Endothelial cell of umbilical vein (primary cell): ENCODE data around the gene TXNRD2. TPM values are rescaled to one million over a fixed set of nuclear protein-coding genes. Genes with fewer than 3 reads are reported as not detected.

Source experiments
- BruUV-seq: library from RNA; stranded (reverse); fragments of 400-500 nt; replicated peaks from 2 replicates; lab custom pipeline; 2021; lab: Mats Ljungman, UMichigan
- CTCF ChIA-PET: fragments of 300-600, 350-600 bp; sonication (Branson Sonifier 250); formaldehyde crosslinking; loops from one replicate; lab custom pipeline; 2021; ENCODE audit warnings: antibody characterized with exemption, inconsistent platforms; lab: Charles Lee
- POLR2A ChIA-PET: fragments of 300-600, 350-600 bp; sonication (Branson Sonifier 250); formaldehyde crosslinking; loops from one replicate; lab custom pipeline; 2021; ENCODE audit warnings: antibody characterized with exemption, inconsistent platforms; lab: Charles Lee
- DNase-seq: peaks from one replicate; pipeline ENCODE4 v3.0.0-alpha.2; 2011; ENCODE audit warnings: low read depth, low spot score
- FAIRE-seq: peaks from 2 replicates; lab custom pipeline; 2011; peaks lifted over from hg19 to GRCh38; lab: Jason Lieb, UNC
- H2AFZ ChIP-seq: 2 replicates; pipeline ENCODE4 v1.6.0; 2012; ENCODE audit warnings: low read depth, low read length, control low read depth, inconsistent platforms
- H3K27ac ChIP-seq: 2 replicates; pipeline ENCODE4 v1.5.1; 2011; ENCODE audit warnings: low read depth, mild to moderate bottlenecking, control low read depth, low read length, moderate library complexity; ENCODE audit not compliant: insufficient read depth
- H3K27me3 ChIP-seq, 2 experiments: 2 replicates each; pipeline versions ENCODE4 v1.6.0 to v1.6.1; 2011; ENCODE audit warnings: low read length in 2 of 2, mixed read lengths in 1 of 2; ENCODE audit not compliant: control insufficient read depth in 2 of 2, insufficient read depth in 2 of 2
- H3K36me3 ChIP-seq, 2 experiments: 2 replicates in 1 of 2; 3 replicates in 1 of 2; pipeline ENCODE4 v1.5.1; 2011; ENCODE audit warnings: low read length in 2 of 2, mild to moderate bottlenecking in 1 of 2, moderate library complexity in 1 of 2; ENCODE audit not compliant: control insufficient read depth in 2 of 2, insufficient read depth in 2 of 2; ENCODE audit errors: extremely low read depth in 1 of 2
- H3K4me1 ChIP-seq: 3 replicates; pipeline ENCODE4 v1.5.1; 2011; ENCODE audit warnings: mild to moderate bottlenecking, low read length; ENCODE audit not compliant: control insufficient read depth, insufficient read depth; ENCODE audit errors: extremely low read depth
- H3K4me2 ChIP-seq: 2 replicates; pipeline ENCODE4 v1.6.1; 2011; ENCODE audit warnings: low read length, control low read depth, mixed read lengths; ENCODE audit not compliant: insufficient read depth
- H3K4me3 ChIP-seq, 3 experiments: fragments of 200-600 bp in 1 of 3; sonication (generic), shearing (Covaris generic) in 1 of 3; replicated peaks in 1 of 3; 2 replicates each; pipeline ENCODE4 v1.5.1; 2011 to 2016; ENCODE audit warnings: control low read depth in 3 of 3, low read length in 3 of 3, mild to moderate bottlenecking in 2 of 3, inconsistent platforms in 1 of 3, low read depth in 1 of 3, moderate library complexity in 1 of 3; ENCODE audit not compliant: insufficient read depth in 1 of 3
- H3K79me2 ChIP-seq: 2 replicates; pipeline ENCODE4 v1.6.0; 2012; ENCODE audit warnings: low read length, inconsistent platforms; ENCODE audit not compliant: control insufficient read depth, insufficient read depth
- H3K9ac ChIP-seq: replicated peaks from 2 replicates; pipeline ENCODE3; 2011; ENCODE audit warnings: low read length, control low read depth; ENCODE audit not compliant: insufficient read depth; ENCODE audit errors: extremely low read depth
- H3K9me1 ChIP-seq: replicated peaks from 3 replicates; pipeline ENCODE4 v1.6.0; 2011; ENCODE audit warnings: mild to moderate bottlenecking, low read length; ENCODE audit not compliant: control insufficient read depth, insufficient read depth; ENCODE audit errors: extremely low read depth
- H3K9me3 ChIP-seq: replicated peaks from 2 replicates; pipeline ENCODE4 v1.5.1; 2012; ENCODE audit warnings: low read length, inconsistent platforms; ENCODE audit not compliant: control insufficient read depth, insufficient read depth
- H4K20me1 ChIP-seq: replicated peaks from 2 replicates; pipeline ENCODE3; 2011; ENCODE audit warnings: mild to moderate bottlenecking, low read length; ENCODE audit not compliant: control insufficient read depth, insufficient read depth; ENCODE audit errors: extremely low read depth
- EZH2 ChIP-seq: IDR thresholded peaks from 2 replicates; pipeline ENCODE4 v1.6.1; 2012; ENCODE audit warnings: borderline replicate concordance, low read depth, mild to moderate bottlenecking, moderate library complexity, low read length, inconsistent platforms; ENCODE audit not compliant: severe bottlenecking
- FOS ChIP-seq: IDR thresholded peaks from 2 replicates; pipeline ENCODE4 v1.6.1; 2011; ENCODE audit warnings: mild to moderate bottlenecking, low read length, moderate library complexity, borderline replicate concordance; ENCODE audit not compliant: insufficient read depth
- GATA2 ChIP-seq: IDR thresholded peaks from 2 replicates; pipeline ENCODE4 v1.7.0; 2011; ENCODE audit warnings: low read depth, mild to moderate bottlenecking, moderate library complexity, mixed read lengths, low read length; ENCODE audit not compliant: insufficient read length, insufficient read depth
- JUN ChIP-seq: IDR thresholded peaks from 2 replicates; pipeline ENCODE4 v1.6.1; 2011; ENCODE audit warnings: borderline replicate concordance, low read depth; ENCODE audit not compliant: insufficient read length, insufficient read depth
- POLR2A ChIP-seq: IDR thresholded peaks from 2 replicates; pipeline ENCODE4 v1.6.1; 2012; ENCODE audit warnings: low read depth, mild to moderate bottlenecking, control low read depth, low read length
- dilution Hi-C: fragments of 300-500 bp; cut with MboI; formaldehyde crosslinking; loops from one replicate; pipeline ENCODE4 v1.15.0; 2019; ENCODE audit warnings: low sequenced_read_pairs; ENCODE audit not compliant: extremely low pct_ligation_motif_present
- intact Hi-C: fragments of 100-400 bp; cut with micrococcal nuclease; formaldehyde crosslinking; loops from one replicate; pipeline ENCODE4 v1.10.0; 2022
- polyA plus RNA-seq, 4 experiments: library from polyadenylated mRNA; depleted of rRNA in 3 of 4; stranded (reverse) in 3 of 4; unstranded in 1 of 4; fragments of >200 nt; gene quantifications; 2 replicates each; pipeline versions ENCODE4 v1.2.1 to v1.2.3, GENCODE V29; 2011 to 2012; ENCODE audit warnings: missing spikeins in 1 of 4
- total RNA-seq: library from RNA; stranded (reverse); gene quantifications from 2 replicates; pipeline ENCODE4 v1.2.3, GENCODE V29; 2021
- TF ChIP-seq, protein P1 (sequence below), 2 donors: IDR thresholded peaks; 1 replicate in 1 of 2; 2 replicates in 1 of 2; pipeline ENCODE4 v1.5.1; 2011; ENCODE audit warnings: low read length in 2 of 2, mild to moderate bottlenecking in 2 of 2, moderate library complexity in 2 of 2, control low read depth in 1 of 2, inconsistent platforms in 1 of 2, low read depth in 1 of 2; ENCODE audit not compliant: insufficient read depth in 1 of 2; ENCODE audit errors: extremely low read depth in 1 of 2

Gene TXNRD2
- total and polyA plus RNA-seq, 2 donors (not counting 3 experiments of a cell fraction or from before 2014, with no cell fraction given) = 211 to 440 TPM

DNA sequence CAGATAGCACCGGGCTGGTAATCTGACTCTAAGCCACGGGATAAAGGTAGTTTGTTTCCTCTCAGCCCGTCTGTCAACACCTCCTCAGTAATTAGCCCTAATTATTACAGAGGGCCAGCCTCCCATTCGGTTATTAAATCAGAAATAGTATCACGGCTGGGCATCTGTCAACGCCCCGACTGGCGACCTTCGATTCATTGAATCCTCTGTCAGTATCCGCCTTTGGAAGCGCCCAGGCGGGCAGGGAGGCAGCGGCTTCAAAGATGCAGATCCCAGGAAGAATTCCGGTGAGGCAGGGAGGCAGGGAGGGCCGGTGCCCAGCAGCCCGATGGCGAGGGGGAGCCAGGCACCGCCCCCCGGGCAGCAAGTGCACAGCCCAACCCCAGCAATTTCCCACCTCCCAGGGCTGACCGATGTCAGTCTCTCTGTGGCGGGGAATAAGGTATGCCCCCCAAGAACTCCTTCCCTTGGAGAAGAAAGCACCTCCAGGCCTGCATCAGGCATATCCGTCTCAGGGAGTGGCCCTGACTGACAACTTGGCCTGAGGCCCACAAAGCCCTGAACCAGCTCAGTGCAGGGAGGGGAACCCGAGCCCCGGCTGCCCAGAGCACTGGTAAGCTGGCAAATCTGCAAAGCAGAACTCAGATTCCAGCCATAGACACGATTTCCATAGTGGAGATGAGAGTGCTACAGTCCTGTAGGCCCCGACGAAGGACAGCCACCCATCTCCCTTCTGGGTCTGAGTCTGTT lies 98.3 kb downstream of the TXNRD2 start:
- H3K9me3 ChIP-seq = no peaks in the 10 kb centered on the region
- H3K36me3 ChIP-seq = no peaks in the 10 kb centered on the region
- TF ChIP-seq, protein P1, sequence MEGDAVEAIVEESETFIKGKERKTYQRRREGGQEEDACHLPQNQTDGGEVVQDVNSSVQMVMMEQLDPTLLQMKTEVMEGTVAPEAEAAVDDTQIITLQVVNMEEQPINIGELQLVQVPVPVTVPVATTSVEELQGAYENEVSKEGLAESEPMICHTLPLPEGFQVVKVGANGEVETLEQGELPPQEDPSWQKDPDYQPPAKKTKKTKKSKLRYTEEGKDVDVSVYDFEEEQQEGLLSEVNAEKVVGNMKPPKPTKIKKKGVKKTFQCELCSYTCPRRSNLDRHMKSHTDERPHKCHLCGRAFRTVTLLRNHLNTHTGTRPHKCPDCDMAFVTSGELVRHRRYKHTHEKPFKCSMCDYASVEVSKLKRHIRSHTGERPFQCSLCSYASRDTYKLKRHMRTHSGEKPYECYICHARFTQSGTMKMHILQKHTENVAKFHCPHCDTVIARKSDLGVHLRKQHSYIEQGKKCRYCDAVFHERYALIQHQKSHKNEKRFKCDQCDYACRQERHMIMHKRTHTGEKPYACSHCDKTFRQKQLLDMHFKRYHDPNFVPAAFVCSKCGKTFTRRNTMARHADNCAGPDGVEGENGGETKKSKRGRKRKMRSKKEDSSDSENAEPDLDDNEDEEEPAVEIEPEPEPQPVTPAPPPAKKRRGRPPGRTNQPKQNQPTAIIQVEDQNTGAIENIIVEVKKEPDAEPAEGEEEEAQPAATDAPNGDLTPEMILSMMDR (IDR thresholded peaks at IDR 0.05; ENCODE audit: extremely low read depth in 1 of 2, insufficient read depth in 1 of 2, low read depth in 1 of 2, low read length in 2 of 2) = no peak
- TF ChIP-seq FOS (no peak), EZH2 (no peak), POLR2A (no peak), GATA2 (no peak), JUN (no peak)
- FAIRE-seq (no peak), DNase-seq (no peak)
- intact Hi-C loops = no loop called here
- no peak overlapping the region for H3K9ac ChIP-seq
- H3K27me3 ChIP-seq = no peaks in the 10 kb centered on the region
- peak overlapping the region; percentile 80 for H3K27ac ChIP-seq
- H4K20me1 ChIP-seq = no peaks in the 10 kb centered on the region
- BruUV-seq = no TSS peak
- POLR2A ChIA-PET = interaction anchor here (1.3 kb wide), 1 partner anchor 11 kb away, joined by 4 read pairs; no protein-coding TSS in a partner anchor
- dilution Hi-C loops = no loop called here
- CTCF ChIA-PET = interaction anchor here (1.1 to 2.3 kb wide), 4 partner anchors 43 to 113 kb away, joined by 3 to 12 read pairs (median 7); no protein-coding TSS in a partner anchor
- no peak overlapping the region for H3K4me3 ChIP-seq
- no peak overlapping the region for H3K4me2 ChIP-seq
- no peaks in the 10 kb centered on the region for H3K79me2 ChIP-seq
- no peak overlapping the region for H2AFZ ChIP-seq
- no peaks in the 10 kb centered on the region for H3K9me1 ChIP-seq
- H3K4me1 ChIP-seq = peaks cover 28% of the 10 kb centered on the region
